ENCODE measurements around the gene SUSD3.
A peak's percentile ranks its signal among the peaks of the same experiment; 100 is the strongest.

The SUSD3 gene

GRCh38 chr9:93107825-93108161, 49.3 kb downstream of the SUSD3 start:
- TF ChIP-seq MYC (IDR thresholded peaks at IDR 0.05; ENCODE audit: low read depth, low read length) = no peak
- TF ChIP-seq, protein P1, sequence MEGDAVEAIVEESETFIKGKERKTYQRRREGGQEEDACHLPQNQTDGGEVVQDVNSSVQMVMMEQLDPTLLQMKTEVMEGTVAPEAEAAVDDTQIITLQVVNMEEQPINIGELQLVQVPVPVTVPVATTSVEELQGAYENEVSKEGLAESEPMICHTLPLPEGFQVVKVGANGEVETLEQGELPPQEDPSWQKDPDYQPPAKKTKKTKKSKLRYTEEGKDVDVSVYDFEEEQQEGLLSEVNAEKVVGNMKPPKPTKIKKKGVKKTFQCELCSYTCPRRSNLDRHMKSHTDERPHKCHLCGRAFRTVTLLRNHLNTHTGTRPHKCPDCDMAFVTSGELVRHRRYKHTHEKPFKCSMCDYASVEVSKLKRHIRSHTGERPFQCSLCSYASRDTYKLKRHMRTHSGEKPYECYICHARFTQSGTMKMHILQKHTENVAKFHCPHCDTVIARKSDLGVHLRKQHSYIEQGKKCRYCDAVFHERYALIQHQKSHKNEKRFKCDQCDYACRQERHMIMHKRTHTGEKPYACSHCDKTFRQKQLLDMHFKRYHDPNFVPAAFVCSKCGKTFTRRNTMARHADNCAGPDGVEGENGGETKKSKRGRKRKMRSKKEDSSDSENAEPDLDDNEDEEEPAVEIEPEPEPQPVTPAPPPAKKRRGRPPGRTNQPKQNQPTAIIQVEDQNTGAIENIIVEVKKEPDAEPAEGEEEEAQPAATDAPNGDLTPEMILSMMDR (IDR thresholded peaks at IDR 0.05; ENCODE audit: low read depth, low read length) = no peak
- no peak for TF ChIP-seq POLR2A (IDR thresholded peaks at IDR 0.05; ENCODE audit: extremely low read depth, insufficient read length)
- TF ChIP-seq, protein P2, sequence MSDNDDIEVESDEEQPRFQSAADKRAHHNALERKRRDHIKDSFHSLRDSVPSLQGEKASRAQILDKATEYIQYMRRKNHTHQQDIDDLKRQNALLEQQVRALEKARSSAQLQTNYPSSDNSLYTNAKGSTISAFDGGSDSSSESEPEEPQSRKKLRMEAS (IDR thresholded peaks at IDR 0.05; ENCODE audit: low read depth, low read length) = no peak
- no peak for DNase-seq (ENCODE audit: low read depth)
- H3K4me3 ChIP-seq (ENCODE audit: low read depth, low read length) = no peak overlapping the region

DNA sequence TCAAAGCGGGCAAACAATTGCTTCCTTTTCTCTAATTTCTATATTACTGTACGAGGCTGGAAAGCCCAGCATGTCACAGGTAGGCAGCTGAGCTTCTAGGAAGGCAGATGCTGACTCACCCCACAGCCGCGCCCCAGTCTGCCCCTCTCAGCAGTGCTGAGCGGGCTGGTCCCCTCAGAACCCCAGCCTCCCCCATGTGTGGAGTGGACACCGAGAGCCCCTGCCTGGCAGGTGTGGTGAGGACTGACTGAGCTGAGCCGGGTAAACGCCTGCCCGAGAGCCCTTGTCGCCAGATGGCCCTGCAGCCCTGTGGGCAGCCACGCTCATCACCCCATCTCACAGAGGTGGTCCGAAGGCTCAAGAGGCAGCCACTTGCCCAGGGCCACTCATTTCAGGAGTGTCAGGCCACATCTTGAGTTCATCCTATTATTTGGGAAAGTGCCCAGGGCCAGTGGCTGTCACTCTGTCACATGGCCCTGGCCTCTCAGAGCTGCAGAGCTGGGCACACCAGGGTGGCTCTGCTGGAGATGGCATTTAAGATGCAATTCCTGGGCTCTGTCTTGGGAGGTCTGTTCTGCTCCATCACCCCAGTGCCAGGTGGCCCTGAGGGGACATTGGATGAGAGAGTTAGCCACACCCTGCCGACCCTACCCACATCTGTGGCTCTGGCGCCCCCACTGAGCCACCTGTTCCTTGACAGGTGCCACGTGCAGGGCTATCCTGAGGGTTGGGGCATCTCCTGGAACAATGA, 50.0 kb downstream of the SUSD3 start:
- TF ChIP-seq, protein P2 (IDR thresholded peaks at IDR 0.05; ENCODE audit: low read depth, low read length) = no peak
- TF ChIP-seq POLR2A (IDR thresholded peaks at IDR 0.05; ENCODE audit: extremely low read depth, insufficient read length) = no peak
- TF ChIP-seq, protein P1 (IDR thresholded peaks at IDR 0.05; ENCODE audit: low read depth, low read length) = no peak
- H3K4me3 ChIP-seq (ENCODE audit: low read depth, low read length) = no peak overlapping the region
- DNase-seq (ENCODE audit: low read depth) = no peak

- peak; percentile 5 for DNase-seq (ENCODE audit: low read depth)
- no peak for TF ChIP-seq MYC (IDR thresholded peaks at IDR 0.05; ENCODE audit: low read depth, low read length)
- TF ChIP-seq, protein P2 (IDR thresholded peaks at IDR 0.05; ENCODE audit: low read depth, low read length) = no peak
- TF ChIP-seq POLR2A (IDR thresholded peaks at IDR 0.05; ENCODE audit: extremely low read depth, insufficient read length) = no peak
- TF ChIP-seq, protein P1 (IDR thresholded peaks at IDR 0.05; ENCODE audit: low read depth, low read length) = no peak
These were observed 51.9 kb downstream of the SUSD3 start for GRCh38 chr9:93110311-93110855.

GRCh38 chr9:93111001-93111370, 52.5 kb downstream of the SUSD3 start:
- TF ChIP-seq, protein P1 (IDR thresholded peaks at IDR 0.05; ENCODE audit: low read depth, low read length) = no peak
- TF ChIP-seq MYC (IDR thresholded peaks at IDR 0.05; ENCODE audit: low read depth, low read length) (no peak), POLR2A (IDR thresholded peaks at IDR 0.05; ENCODE audit: extremely low read depth, insufficient read length) (no peak)
- TF ChIP-seq, protein P2 (IDR thresholded peaks at IDR 0.05; ENCODE audit: low read depth, low read length) = no peak
- DNase-seq (ENCODE audit: low read depth) = no peak
- no peak overlapping the region for H3K4me3 ChIP-seq (ENCODE audit: low read depth, low read length)

More at GRCh38 chr9:93110311-93110855, 51.9 kb downstream of the SUSD3 start:
- H3K4me3 ChIP-seq (ENCODE audit: low read depth, low read length) = no peak overlapping the region

- H3K4me3 ChIP-seq (ENCODE audit: low read depth, low read length) = no peak overlapping the region
- TF ChIP-seq POLR2A (IDR thresholded peaks at IDR 0.05; ENCODE audit: extremely low read depth, insufficient read length) = no peak
- peak; percentile 79 for DNase-seq (ENCODE audit: low read depth)
These were observed 53.0 kb downstream of the SUSD3 start for GRCh38 chr9:93111371-93112115.

Measured in NB4 (cell line).